ENCODE results near the gene TMEM208.

- TF ChIP-seq CTCF (IDR thresholded peaks at IDR 0.05; ENCODE audit: poor library complexity): no peak
- TF ChIP-seq EZH2phosphoT487 (IDR thresholded peaks at IDR 0.05; ENCODE audit: low read depth, severe bottlenecking, unreplicated experiment): no peak
- TF ChIP-seq EZH2 (IDR thresholded peaks at IDR 0.05; ENCODE audit: borderline replicate concordance): no peak
These were observed 9.8 kb downstream of the TMEM208 start for GRCh38 chr16:67236563-67237395.

All from hepatocyte (in vitro differentiated cells).